Ovary (tissue), 9 donors: ENCODE measurements around the gene NTNG2. TPM values are rescaled to one million over a fixed set of nuclear protein-coding genes. Genes with fewer than 3 reads are reported as not detected.

Experiments used
- DNase-seq, 5 donors: peaks; one replicate each; pipeline ENCODE4 v3.0.0-alpha.2; 2019 to 2020
- H3K27ac ChIP-seq, 2 donors: fragments of 200-600 bp; one replicate each; pipeline versions ENCODE4 v1.5.1 to v1.8.0; 2019 to 2022
- H3K27me3 ChIP-seq: fragments of 200-600 bp; one replicate; pipeline ENCODE4 v1.8.0; 2022
- H3K36me3 ChIP-seq: fragments of 200-600 bp; sonication (generic); one replicate; pipeline ENCODE4 v1.5.1; 2019
- H3K4me1 ChIP-seq: one replicate; pipeline ENCODE4 v1.8.1; 2013; ENCODE audit warnings: mild to moderate bottlenecking, moderate library complexity; ENCODE audit not compliant: insufficient read depth
- H3K4me3 ChIP-seq: fragments of 200-600 bp; sonication (generic); one replicate; pipeline ENCODE4 v1.5.1; 2017
- H3K9me3 ChIP-seq, 2 donors: fragments of 200-600 bp in 1 of 2; sonication (generic) in 1 of 2; one replicate each; pipeline versions ENCODE4 v1.5.1 to v1.8.1; 2013 to 2019; ENCODE audit warnings: mild to moderate bottlenecking in 1 of 2, moderate library complexity in 1 of 2
- CTCF ChIP-seq, 3 donors: fragments of 450-650 bp in 2 of 3; fragments of 200-600 bp in 1 of 3; IDR thresholded peaks; one replicate each; pipeline versions ENCODE4 v1.5.1 to v1.8.0; 2016 to 2022; ENCODE audit warnings: antibody characterized with exemption in 3 of 3, mild to moderate bottlenecking in 1 of 3
- EP300 ChIP-seq: sonication (generic); formaldehyde crosslinking; IDR thresholded peaks from one replicate; pipeline ENCODE4 v1.6.1; 2017; ENCODE audit warnings: antibody characterized with exemption
- POLR2A ChIP-seq: fragments of 450-650 bp; IDR thresholded peaks from one replicate; pipeline ENCODE4 v1.6.1; 2017; ENCODE audit warnings: antibody characterized with exemption, mild to moderate bottlenecking, moderate library complexity
- WGBS, 3 donors: extraction: QIAGEN DNeasy Blood & Tissue Kit in 1 of 3; methylation state at CpG; one replicate each; pipeline versions ENCODE4 v1.1.5 to v1.1.7; 2013 to 2017; 5-methylcytosine and 5-hydroxymethylcytosine counted together
- intact Hi-C, 4 donors: fragments of 100-400 bp; cut with DNase I; formaldehyde crosslinking; loops; one replicate each; pipeline versions ENCODE4 v1.11.0 to v1.15.1; 2022 to 2023
- polyA plus RNA-seq, 2 donors: library from polyadenylated mRNA; stranded (reverse); fragments of 200-250 nt in 1 of 2; fragments of 350-450 nt in 1 of 2; fragmentation: Illumina TruSeq in 1 of 2; extraction: RNeasy Lipid Tissue Mini Kit (QIAGEN cat#74804) in 1 of 2; gene quantifications; one replicate each; pipeline ENCODE4 v1.2.3, GENCODE V29; 2013 to 2014
- total RNA-seq, 7 donors: library from RNA; depleted of rRNA in 2 of 7; stranded (reverse); fragments of >200 nt in 2 of 7; fragmentation: NEBNext Ultra II Directional in 3 of 7; extraction: Animal tissue kit (Norgen Biotek cat#: 25700) in 3 of 7; gene quantifications; one replicate each; pipeline versions ENCODE4 v1.1.0 to v1.2.4, GENCODE V29; 2016 to 2023
- donor health status: DM: no; HTN: no; CAD: no; lungs with moderate emphysema.
- donor health status: DM: no; HTN: no; CAD: no.
- donor health status: Bipolar disorder and iron deficiency.
- donor health status: DM: yes; HTN: yes; CAD: no.
- donor health status: DM: no; HTN: no; CAD: no.
- donor health status: DM: yes; HTN: yes; CAD: no.

NTNG2 gene
- total and polyA plus RNA-seq, 9 donors = 0.12 to 2.6 (median 0.81) TPM

GRCh38 chr9:132147839-132148238 is 14.0 kb upstream of the NTNG2 start:
- H3K27ac ChIP-seq = no peak overlapping the region
- no peaks in the 10 kb centered on the region for H3K36me3 ChIP-seq
- intact Hi-C loops = no loop called here
- TF ChIP-seq CTCF (IDR thresholded peaks at IDR 0.05) (no peak), POLR2A (no peak), EP300 (no peak)
- WGBS, 3 donors = 86 to 90% (median 87%) methylated on average over 8 of the region's 8 CpGs
- no peaks in the 10 kb centered on the region for H3K9me3 ChIP-seq
- no peaks in the 10 kb centered on the region for H3K4me1 ChIP-seq
- H3K4me3 ChIP-seq = no peak overlapping the region
- DNase-seq = no peak
- H3K27me3 ChIP-seq = no peaks in the 10 kb centered on the region

- H3K36me3 ChIP-seq = no peaks in the 10 kb centered on the region
- intact Hi-C loops = no loop called here
- H3K4me1 ChIP-seq = no peaks in the 10 kb centered on the region
- WGBS, 3 donors = 72 to 83% (median 79%) methylated on average over 10 of the region's 10 CpGs
- H3K27me3 ChIP-seq = no peaks in the 10 kb centered on the region
- no peaks in the 10 kb centered on the region for H3K9me3 ChIP-seq
- H3K27ac ChIP-seq = no peak overlapping the region
- no peak overlapping the region for H3K4me3 ChIP-seq
- DNase-seq = no peak
- TF ChIP-seq POLR2A (no peak), EP300 (no peak), CTCF (IDR thresholded peaks at IDR 0.05) (no peak)
Measured at GRCh38 chr9:132150256-132150655, 11.6 kb upstream of the NTNG2 start.

- no peak overlapping the region for H3K4me3 ChIP-seq
- no peaks in the 10 kb centered on the region for H3K9me3 ChIP-seq
- H3K4me1 ChIP-seq = no peaks in the 10 kb centered on the region
- no peaks in the 10 kb centered on the region for H3K36me3 ChIP-seq
- H3K27ac ChIP-seq = no peak overlapping the region
- intact Hi-C loops = no loop called here
- WGBS, 3 donors = 74 to 84% (median 80%) methylated on average over 4 of the region's 4 CpGs
- TF ChIP-seq EP300 (no peak), CTCF (IDR thresholded peaks at IDR 0.05) (no peak), POLR2A (no peak)
- no peaks in the 10 kb centered on the region for H3K27me3 ChIP-seq
- DNase-seq = no peak
Measured at GRCh38 chr9:132151118-132151517, 10.7 kb upstream of the NTNG2 start.

- H3K36me3 ChIP-seq = no peaks in the 10 kb centered on the region
- H3K9me3 ChIP-seq = no peaks in the 10 kb centered on the region
- no peak overlapping the region for H3K27ac ChIP-seq
- DNase-seq = no peak
- WGBS, 3 donors = 90 to 94% (median 91%) methylated on average over 10 of the region's 10 CpGs
- intact Hi-C loops = no loop called here
- H3K4me1 ChIP-seq = no peaks in the 10 kb centered on the region
- no peaks in the 10 kb centered on the region for H3K27me3 ChIP-seq
- no peak for TF ChIP-seq CTCF (IDR thresholded peaks at IDR 0.05)
- no peak for TF ChIP-seq EP300
- TF ChIP-seq POLR2A = no peak
- no peak overlapping the region for H3K4me3 ChIP-seq
Measured at GRCh38 chr9:132152231-132152630, 9.6 kb upstream of the NTNG2 start.
